Right lobe of liver (tissue), 6 donors: ENCODE data around the gene PRRX1. TPM values are rescaled to one million over a fixed set of nuclear protein-coding genes. Genes with fewer than 3 reads are reported as not detected.

ENCODE experiments used
- ATAC-seq, 4 donors: fragments of 200-7000 bp; cut with Tn5 transposase; one replicate each; pipeline ENCODE4 v1.9.1; 2020; ENCODE audit warnings: mild to moderate bottlenecking in 4 of 4, moderate library complexity in 4 of 4
- DNase-seq, 3 donors: peaks; one replicate each; pipeline ENCODE4 v3.0.0-alpha.2; 2020
- H3K27ac ChIP-seq, 3 donors: fragments of 200-600 bp; one replicate each; pipeline ENCODE4 v1.8.0; 2022
- H3K27me3 ChIP-seq, 2 donors: fragments of 200-600 bp; one replicate each; pipeline ENCODE4 v1.8.0; 2022
- H3K36me3 ChIP-seq, 4 donors: fragments of 200-600 bp; sonication (generic) in 1 of 4; one replicate each; pipeline versions ENCODE4 v1.5.1 to v1.8.0; 2017 to 2022; ENCODE audit warnings: control low read depth in 1 of 4
- H3K4me1 ChIP-seq, 4 donors: fragments of 200-600 bp; sonication (generic) in 1 of 4; one replicate each; pipeline versions ENCODE4 v1.5.1 to v1.8.0; 2017 to 2022; ENCODE audit warnings: control low read depth in 1 of 4
- H3K4me3 ChIP-seq, 3 donors: fragments of 200-600 bp; one replicate each; pipeline ENCODE4 v1.8.0; 2022
- H3K9me3 ChIP-seq, 4 donors: fragments of 200-600 bp; sonication (generic) in 1 of 4; one replicate each; pipeline versions ENCODE4 v1.5.1 to v1.8.0; 2017 to 2022; ENCODE audit warnings: control low read depth in 1 of 4
- POLR2A ChIP-seq: fragments of 450-650 bp; IDR thresholded peaks from one replicate; pipeline ENCODE4 v1.6.1; 2017; ENCODE audit warnings: antibody characterized with exemption, mild to moderate bottlenecking
- WGBS: methylation state at CpG from one replicate; pipeline ENCODE4 v1.1.6; 2018; ENCODE audit warnings: low coverage, low lambda C conversion rate; ENCODE audit not compliant: insufficient coverage; ENCODE audit errors: missing lambda C conversion rate; 5-methylcytosine and 5-hydroxymethylcytosine counted together
- intact Hi-C, 2 donors: fragments of 100-400 bp; cut with DNase I; formaldehyde crosslinking; loops; one replicate each; pipeline versions ENCODE4 v1.11.2 to v1.14.1; 2022
- total RNA-seq, 6 experiments: library from RNA; depleted of rRNA in 2 of 6; stranded (reverse); fragments of >200 nt in 2 of 6; fragmentation: NEBNext Ultra II Directional in 3 of 6; extraction: Animal tissue kit (Norgen Biotek cat#: 25700) in 3 of 6; gene quantifications; one replicate each; pipeline versions ENCODE4 v1.1.0 to v1.2.4, GENCODE V29; 2016 to 2023
- TF ChIP-seq, protein P1 (sequence below), 4 donors: fragments of 200-600 bp in 3 of 4; fragments of 450-650 bp in 1 of 4; IDR thresholded peaks; one replicate each; pipeline versions ENCODE4 v1.5.1 to v1.8.0; 2016 to 2022; ENCODE audit warnings: antibody characterized with exemption in 4 of 4, mild to moderate bottlenecking in 2 of 4
- donor health status: DM: no; HTN: yes; CAD: no.
- donor health status: DM: no; HTN: no; CAD: no.
- donor health status: DM: no; HTN: no; CAD: no.
- donor health status: DM: no; HTN: yes; CAD: no.
- donor health status: DM: no; HTN: yes; CAD: no.

The PRRX1 gene
- total RNA-seq, 6 experiments from 2014 or later = 0.05 to 0.55 (median 0.18) TPM

- H3K27ac ChIP-seq = no peak overlapping the region
- no peak for ATAC-seq
Observed at GRCh38 chr1:170676628-170677027, 12.7 kb downstream of the PRRX1 start.

GRCh38 chr1:170678027-170678600 lies 14.2 kb downstream of the PRRX1 start:
- Histone ChIP-seq H3K27me3 (peaks cover 0 to 5% of the 10 kb centered on the region in 2 donors), H3K4me1 (no peaks in the 10 kb centered on the region), H3K9me3 (no peaks in the 10 kb centered on the region), H3K27ac (no peak overlapping the region), H3K4me3 (no peak overlapping the region), H3K36me3 (no peaks in the 10 kb centered on the region)
- ATAC-seq (no peak), DNase-seq (no peak)
- intact Hi-C loops = no loop called here
- no peak for TF ChIP-seq POLR2A
- TF ChIP-seq, protein P1, sequence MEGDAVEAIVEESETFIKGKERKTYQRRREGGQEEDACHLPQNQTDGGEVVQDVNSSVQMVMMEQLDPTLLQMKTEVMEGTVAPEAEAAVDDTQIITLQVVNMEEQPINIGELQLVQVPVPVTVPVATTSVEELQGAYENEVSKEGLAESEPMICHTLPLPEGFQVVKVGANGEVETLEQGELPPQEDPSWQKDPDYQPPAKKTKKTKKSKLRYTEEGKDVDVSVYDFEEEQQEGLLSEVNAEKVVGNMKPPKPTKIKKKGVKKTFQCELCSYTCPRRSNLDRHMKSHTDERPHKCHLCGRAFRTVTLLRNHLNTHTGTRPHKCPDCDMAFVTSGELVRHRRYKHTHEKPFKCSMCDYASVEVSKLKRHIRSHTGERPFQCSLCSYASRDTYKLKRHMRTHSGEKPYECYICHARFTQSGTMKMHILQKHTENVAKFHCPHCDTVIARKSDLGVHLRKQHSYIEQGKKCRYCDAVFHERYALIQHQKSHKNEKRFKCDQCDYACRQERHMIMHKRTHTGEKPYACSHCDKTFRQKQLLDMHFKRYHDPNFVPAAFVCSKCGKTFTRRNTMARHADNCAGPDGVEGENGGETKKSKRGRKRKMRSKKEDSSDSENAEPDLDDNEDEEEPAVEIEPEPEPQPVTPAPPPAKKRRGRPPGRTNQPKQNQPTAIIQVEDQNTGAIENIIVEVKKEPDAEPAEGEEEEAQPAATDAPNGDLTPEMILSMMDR (IDR thresholded peaks at IDR 0.05) = no peak
- WGBS = 79% methylated on average over 3 of the region's 3 CpGs

More at GRCh38 chr1:170676628-170677027, 12.7 kb downstream of the PRRX1 start:
- no peak for TF ChIP-seq POLR2A
- TF ChIP-seq, protein P1 (IDR thresholded peaks at IDR 0.05) = no peak
- H3K27me3 ChIP-seq = peaks cover 0 to 5% of the 10 kb centered on the region in 2 donors
- intact Hi-C loops = no loop called here
- no peaks in the 10 kb centered on the region for H3K9me3 ChIP-seq
- H3K36me3 ChIP-seq = no peaks in the 10 kb centered on the region
- no peak overlapping the region for H3K4me3 ChIP-seq
- DNase-seq = no peak
- no peaks in the 10 kb centered on the region for H3K4me1 ChIP-seq

GRCh38 chr1:170680428-170680827 lies 16.5 kb downstream of the PRRX1 start:
- Histone ChIP-seq H3K9me3 (no peaks in the 10 kb centered on the region), H3K27ac (no peak overlapping the region), H3K4me3 (no peak overlapping the region), H3K27me3 (no peaks in the 10 kb centered on the region), H3K36me3 (no peaks in the 10 kb centered on the region), H3K4me1 (no peaks in the 10 kb centered on the region)
- TF ChIP-seq, protein P1 (IDR thresholded peaks at IDR 0.05) = no peak
- TF ChIP-seq POLR2A = no peak
- intact Hi-C loops = no loop called here
- DNase-seq = no peak
- WGBS = 51% methylated on average over 3 of the region's 3 CpGs
- no peak for ATAC-seq

- WGBS = 55% methylated on average over 1 of the region's 1 CpG
- ATAC-seq = no peak
- no peak overlapping the region for H3K4me3 ChIP-seq
- intact Hi-C loops = no loop called here
- no peak for TF ChIP-seq POLR2A
- TF ChIP-seq, protein P1 (IDR thresholded peaks at IDR 0.05) = no peak
- no peak overlapping the region for H3K27ac ChIP-seq
- H3K36me3 ChIP-seq = no peaks in the 10 kb centered on the region
- no peaks in the 10 kb centered on the region for H3K9me3 ChIP-seq
- DNase-seq = no peak
- peaks cover 0 to 4% of the 10 kb centered on the region in 2 donors for H3K27me3 ChIP-seq
- no peaks in the 10 kb centered on the region for H3K4me1 ChIP-seq
Observed at GRCh38 chr1:170682169-170682568, 18.2 kb downstream of the PRRX1 start.

GRCh38 chr1:170682809-170683208 lies 18.9 kb downstream of the PRRX1 start:
- ATAC-seq (no peak), DNase-seq (no peak)
- intact Hi-C loops = no loop called here
- WGBS = 29% methylated on average over 1 of the region's 1 CpG
- no peak for TF ChIP-seq POLR2A
- TF ChIP-seq, protein P1 (IDR thresholded peaks at IDR 0.05) = no peak
- Histone ChIP-seq H3K36me3 (no peaks in the 10 kb centered on the region), H3K9me3 (no peaks in the 10 kb centered on the region), H3K4me3 (no peak overlapping the region), H3K27me3 (peaks cover 0 to 4% of the 10 kb centered on the region in 2 donors), H3K27ac (no peak overlapping the region), H3K4me1 (no peaks in the 10 kb centered on the region)
